BE2C (cell line): ENCODE data around the gene PREX1.

ENCODE experiments used
- DNase-seq: peaks from one replicate; pipeline ENCODE4 v3.0.0-alpha.2; 2020
- H3K27me3 ChIP-seq: fragments of 250-450 bp; sonication (Bioruptor Pico); 2 replicates; pipeline ENCODE4 v1.5.1; 2020; ENCODE audit warnings: mild to moderate bottlenecking
- H3K36me3 ChIP-seq: fragments of 250-450 bp; sonication (Bioruptor Pico); 2 replicates; pipeline ENCODE4 v1.5.1; 2020; ENCODE audit warnings: mild to moderate bottlenecking
- H3K4me1 ChIP-seq: fragments of 250-450 bp; sonication (Bioruptor Pico); 2 replicates; pipeline ENCODE4 v1.5.1; 2020
- H3K4me3 ChIP-seq: 2 replicates; pipeline ENCODE4 v1.5.1; 2011; ENCODE audit warnings: low read depth, low read length
- H3K9me3 ChIP-seq: fragments of 250-450 bp; sonication (Bioruptor Pico); 2 replicates; pipeline ENCODE4 v1.5.1; 2020
- TF ChIP-seq, protein P1 (sequence below): IDR thresholded peaks from 2 replicates; pipeline ENCODE4 v1.5.1; 2012; ENCODE audit warnings: mild to moderate bottlenecking, low read depth, low read length

Gene PREX1

GRCh38 chr20:48795732-48796131 is 32.1 kb downstream of the PREX1 start:
- Histone ChIP-seq H3K9me3 (no peaks in the 10 kb centered on the region), H3K36me3 (no peaks in the 10 kb centered on the region), H3K27me3 (no peaks in the 10 kb centered on the region), H3K4me3 (no peak overlapping the region), H3K4me1 (no peaks in the 10 kb centered on the region)
- no peak for DNase-seq
- TF ChIP-seq, protein P1, sequence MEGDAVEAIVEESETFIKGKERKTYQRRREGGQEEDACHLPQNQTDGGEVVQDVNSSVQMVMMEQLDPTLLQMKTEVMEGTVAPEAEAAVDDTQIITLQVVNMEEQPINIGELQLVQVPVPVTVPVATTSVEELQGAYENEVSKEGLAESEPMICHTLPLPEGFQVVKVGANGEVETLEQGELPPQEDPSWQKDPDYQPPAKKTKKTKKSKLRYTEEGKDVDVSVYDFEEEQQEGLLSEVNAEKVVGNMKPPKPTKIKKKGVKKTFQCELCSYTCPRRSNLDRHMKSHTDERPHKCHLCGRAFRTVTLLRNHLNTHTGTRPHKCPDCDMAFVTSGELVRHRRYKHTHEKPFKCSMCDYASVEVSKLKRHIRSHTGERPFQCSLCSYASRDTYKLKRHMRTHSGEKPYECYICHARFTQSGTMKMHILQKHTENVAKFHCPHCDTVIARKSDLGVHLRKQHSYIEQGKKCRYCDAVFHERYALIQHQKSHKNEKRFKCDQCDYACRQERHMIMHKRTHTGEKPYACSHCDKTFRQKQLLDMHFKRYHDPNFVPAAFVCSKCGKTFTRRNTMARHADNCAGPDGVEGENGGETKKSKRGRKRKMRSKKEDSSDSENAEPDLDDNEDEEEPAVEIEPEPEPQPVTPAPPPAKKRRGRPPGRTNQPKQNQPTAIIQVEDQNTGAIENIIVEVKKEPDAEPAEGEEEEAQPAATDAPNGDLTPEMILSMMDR: no peak

DNA sequence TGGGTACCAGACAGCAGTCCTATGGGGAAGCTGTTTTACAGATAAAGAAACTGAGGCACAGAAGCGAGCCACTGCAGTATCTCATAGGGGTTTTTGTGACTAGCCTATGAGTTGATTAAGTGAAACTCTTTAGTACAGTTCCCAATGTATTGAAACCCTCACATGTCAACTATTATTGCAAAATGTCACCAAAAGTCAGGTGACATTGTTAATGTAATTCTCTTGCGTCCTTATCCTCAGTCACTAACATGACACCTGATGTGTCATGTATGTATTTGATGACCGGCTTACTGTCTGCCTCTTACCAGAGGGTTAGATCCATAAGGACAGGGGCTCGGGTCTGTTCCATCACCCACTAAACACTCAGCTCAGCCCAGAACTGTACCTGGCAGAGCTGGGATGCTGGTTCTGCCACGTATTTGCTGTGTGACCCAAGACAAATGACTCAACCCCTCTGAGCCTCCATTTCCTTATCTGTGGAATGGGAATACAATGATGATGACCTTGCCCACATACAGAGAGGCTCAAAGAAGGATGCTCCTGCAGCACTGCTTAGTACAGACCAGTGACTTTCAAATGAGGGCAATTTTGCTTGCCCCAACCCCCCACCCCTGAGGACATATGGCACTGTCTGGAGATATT is 32.9 kb downstream of the PREX1 start:
- TF ChIP-seq, protein P1: no peak
- H3K4me1 ChIP-seq: no peaks in the 10 kb centered on the region
- H3K4me3 ChIP-seq: no peak overlapping the region
- H3K36me3 ChIP-seq: no peaks in the 10 kb centered on the region
- H3K27me3 ChIP-seq: no peaks in the 10 kb centered on the region
- no peaks in the 10 kb centered on the region for H3K9me3 ChIP-seq
- DNase-seq: no peak

- DNase-seq: no peak
- Histone ChIP-seq H3K4me3 (no peak overlapping the region), H3K4me1 (no peaks in the 10 kb centered on the region), H3K9me3 (no peaks in the 10 kb centered on the region), H3K27me3 (no peaks in the 10 kb centered on the region), H3K36me3 (no peaks in the 10 kb centered on the region)
- TF ChIP-seq, protein P1: no peak
Observed at GRCh38 chr20:48794360-48794759, 33.4 kb downstream of the PREX1 start.

- Histone ChIP-seq H3K9me3 (no peaks in the 10 kb centered on the region), H3K36me3 (no peaks in the 10 kb centered on the region), H3K27me3 (no peaks in the 10 kb centered on the region), H3K4me3 (no peak overlapping the region), H3K4me1 (no peaks in the 10 kb centered on the region)
- TF ChIP-seq, protein P1: no peak
- DNase-seq: no peak
Observed at GRCh38 chr20:48793776-48794175, 34.0 kb downstream of the PREX1 start.

DNA sequence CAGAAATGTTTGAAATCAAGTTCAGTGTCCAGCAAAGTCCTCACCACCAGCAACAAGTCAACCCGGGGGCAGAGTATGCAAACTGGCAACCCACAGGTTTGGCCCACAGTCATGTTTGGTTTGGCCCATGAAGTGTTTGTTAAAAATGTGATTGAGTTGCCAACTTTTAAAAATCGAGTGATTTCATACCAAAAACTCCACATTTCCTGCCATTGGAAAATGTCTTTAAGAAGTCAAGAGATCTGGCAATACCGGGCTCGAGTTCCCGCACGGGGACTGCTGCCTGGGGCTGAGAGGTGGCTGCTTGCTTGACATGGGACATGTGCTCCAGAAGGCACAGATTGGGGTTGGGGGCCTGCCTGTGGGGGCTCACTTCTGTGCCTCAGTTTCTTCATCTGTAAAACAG is 36.1 kb downstream of the PREX1 start:
- TF ChIP-seq, protein P1: no peak
- no peaks in the 10 kb centered on the region for H3K4me1 ChIP-seq
- no peaks in the 10 kb centered on the region for H3K27me3 ChIP-seq
- no peaks in the 10 kb centered on the region for H3K9me3 ChIP-seq
- no peak overlapping the region for H3K4me3 ChIP-seq
- H3K36me3 ChIP-seq: no peaks in the 10 kb centered on the region
- DNase-seq: no peak

- no peaks in the 10 kb centered on the region for H3K36me3 ChIP-seq
- no peaks in the 10 kb centered on the region for H3K4me1 ChIP-seq
- no peaks in the 10 kb centered on the region for H3K27me3 ChIP-seq
- H3K4me3 ChIP-seq: no peak overlapping the region
- no peak for DNase-seq
- TF ChIP-seq, protein P1: 0 out of 2 replicates have a peak, but pooled peaks have one; percentile 2
- no peaks in the 10 kb centered on the region for H3K9me3 ChIP-seq
Observed at GRCh38 chr20:48791014-48791413, 36.8 kb downstream of the PREX1 start.
